Thyroid gland (tissue), 4 donors: ENCODE results near the gene ZNF692. TPM values are rescaled to one million over a fixed set of nuclear protein-coding genes. Genes with fewer than 3 reads are reported as not detected.
A peak's percentile ranks its signal among the peaks of the same experiment; 100 is the strongest.

Experiments used
- DNase-seq, 2 donors: peaks; one replicate each; pipeline ENCODE4 v3.0.0-alpha.2; 2019
- H3K27ac ChIP-seq, 3 donors: fragments of 200-600 bp; sonication (generic); 1 replicate in 2 of 3; 2 replicates in 1 of 3; pipeline ENCODE4 v1.5.1; 2016 to 2019; ENCODE audit warnings: mild to moderate bottlenecking in 1 of 3, moderate library complexity in 1 of 3
- H3K27me3 ChIP-seq: fragments of 200-600 bp; sonication (generic); one replicate; pipeline ENCODE4 v1.5.1; 2019
- H3K36me3 ChIP-seq, 2 donors: fragments of 200-600 bp; sonication (generic); one replicate each; pipeline ENCODE4 v1.5.1; 2016 to 2019
- H3K4me1 ChIP-seq, 2 donors: fragments of 200-600 bp; sonication (generic); one replicate each; pipeline ENCODE4 v1.5.1; 2017 to 2019
- H3K4me3 ChIP-seq, 3 donors: fragments of 200-600 bp; sonication (generic); replicated peaks in 1 of 3; 1 replicate in 2 of 3; 2 replicates in 1 of 3; pipeline ENCODE4 v1.5.1; 2016; ENCODE audit warnings: mild to moderate bottlenecking in 1 of 3
- H3K9me3 ChIP-seq: fragments of 200-600 bp; sonication (generic); one replicate; pipeline ENCODE4 v1.5.1; 2017
- CTCF ChIP-seq, 6 experiments: fragments of 200-600 bp in 3 of 6; fragments of 450-650 bp in 3 of 6; sonication (generic) in 3 of 6; IDR thresholded peaks; one replicate each; pipeline ENCODE4 v1.5.1; 2016 to 2019; ENCODE audit warnings: antibody characterized with exemption in 6 of 6, mild to moderate bottlenecking in 2 of 6, inconsistent platforms in 1 of 6, moderate library complexity in 1 of 6
- POLR2A ChIP-seq, 2 donors: fragments of 450-650 bp; IDR thresholded peaks; one replicate each; pipeline ENCODE4 v1.6.1; 2017; ENCODE audit warnings: antibody characterized with exemption in 2 of 2, mild to moderate bottlenecking in 2 of 2, moderate library complexity in 1 of 2
- WGBS, 2 donors: methylation state at CpG; one replicate each; pipeline ENCODE4 v1.1.5; 2017; 5-methylcytosine and 5-hydroxymethylcytosine counted together
- intact Hi-C: fragments of 100-400 bp; cut with DNase I; formaldehyde crosslinking; loops from one replicate; pipeline ENCODE4 v1.15.1; 2023
- total RNA-seq, 4 donors: library from RNA; depleted of rRNA; stranded (reverse); fragments of >200 nt; gene quantifications; one replicate each; pipeline ENCODE4 v1.2.3, GENCODE V29; 2016

Gene ZNF692
- total RNA-seq, 4 donors from 2014 or later: 17.2 to 59.7 (median 34.1) TPM

GRCh38 chr1:248838357-248839167 lies 20.3 kb downstream of the ZNF692 start:
- 0 to 1% methylated on average over 35 to 43 of the region's 82 CpGs for WGBS, 2 donors
- Histone ChIP-seq H3K27ac (peak overlapping the region; percentile 100), H3K4me1 (peaks cover 28 to 47% of the 10 kb centered on the region in 2 donors), H3K36me3 (no peaks in the 10 kb centered on the region), H3K4me3 (peak overlapping the region; percentile 73 to 94 (median 86)), H3K27me3 (no peaks in the 10 kb centered on the region), H3K9me3 (no peaks in the 10 kb centered on the region)
- TF ChIP-seq CTCF (IDR thresholded peaks at IDR 0.05) (no peak), POLR2A (IDR thresholded peaks at IDR 0.05) (peak; percentile 74 to 92)
- DNase-seq: peak; percentile 94 to 95
- intact Hi-C loops: no loop called here

- no peak for TF ChIP-seq CTCF (IDR thresholded peaks at IDR 0.05)
- peak in 1 of 2 donors; percentile 51 for TF ChIP-seq POLR2A (IDR thresholded peaks at IDR 0.05)
- WGBS, 2 donors: 1% methylated on average over 37 to 41 of the region's 48 CpGs
- peak; percentile 99 for DNase-seq
- no peaks in the 10 kb centered on the region for H3K36me3 ChIP-seq
- H3K9me3 ChIP-seq: no peaks in the 10 kb centered on the region
- intact Hi-C loops: no loop called here
- H3K27ac ChIP-seq: peak within 1 kb of the TSS; percentile 100
- H3K4me3 ChIP-seq: peak within 1 kb of the TSS; percentile 73 to 94 (median 86)
- H3K27me3 ChIP-seq: no peaks in the 10 kb centered on the region
- H3K4me1 ChIP-seq: peaks cover 23 to 41% of the 10 kb centered on the region in 2 donors
Measured at GRCh38 chr1:248837781-248838356, 21.0 kb downstream of the ZNF692 start, which contains the start of gene ZNF672. Gene ZNF672 (plus strand): TSS chr1:248838224. CDS start chr1:248847275, 9,051 bp downstream.

- TF ChIP-seq POLR2A (IDR thresholded peaks at IDR 0.05): no peak
- TF ChIP-seq CTCF (IDR thresholded peaks at IDR 0.05): no peak
- 51 to 52% methylated on average over 11 of the region's 11 CpGs for WGBS, 2 donors
- H3K9me3 ChIP-seq: no peaks in the 10 kb centered on the region
Measured at GRCh38 chr1:248837045-248837780, 21.7 kb downstream of the ZNF692 start.

GRCh38 chr1:248834343-248834940 lies 24.4 kb downstream of the ZNF692 start:
- intact Hi-C loops: no loop called here
- WGBS, 2 donors: 65 to 67% methylated on average over 7 of the region's 7 CpGs
- no peak overlapping the region for H3K27ac ChIP-seq
- H3K4me3 ChIP-seq: no peak overlapping the region
- H3K36me3 ChIP-seq: no peaks in the 10 kb centered on the region
- H3K9me3 ChIP-seq: no peaks in the 10 kb centered on the region
- no peaks in the 10 kb centered on the region for H3K27me3 ChIP-seq
- H3K4me1 ChIP-seq: peaks cover 5 to 10% of the 10 kb centered on the region in 2 donors
- no peak for DNase-seq
- TF ChIP-seq POLR2A (IDR thresholded peaks at IDR 0.05): no peak
- TF ChIP-seq CTCF (IDR thresholded peaks at IDR 0.05): no peak

More at GRCh38 chr1:248837045-248837780, 21.7 kb downstream of the ZNF692 start:
- peak overlapping the region; percentile 66 to 100 (median 100) for H3K27ac ChIP-seq
- H3K4me1 ChIP-seq: peaks cover 18 to 35% of the 10 kb centered on the region in 2 donors
- H3K36me3 ChIP-seq: no peaks in the 10 kb centered on the region
- intact Hi-C loops: no loop called here
- no peaks in the 10 kb centered on the region for H3K27me3 ChIP-seq
- no peak for DNase-seq
- peak overlapping the region in 2 of 3 donors; percentile 7 to 86 for H3K4me3 ChIP-seq
